GM20431 (cell line): Measurements from ENCODE around the gene PLEKHH2.
"Not testable (repeated sequence)": the region's sequence is repeated elsewhere in the genome, so short reads cannot be mapped to it uniquely, and the experiment has no call there.

Experiments used
- in situ Hi-C: fragments of 300-500 bp; cut with MseI, MboI; formaldehyde crosslinking; loops from one replicate; pipeline ENCODE4 v1.15.0; 2020; ENCODE audit warnings: low sequenced_read_pairs; ENCODE audit not compliant: unreplicated experiment

PLEKHH2 gene

DNA sequence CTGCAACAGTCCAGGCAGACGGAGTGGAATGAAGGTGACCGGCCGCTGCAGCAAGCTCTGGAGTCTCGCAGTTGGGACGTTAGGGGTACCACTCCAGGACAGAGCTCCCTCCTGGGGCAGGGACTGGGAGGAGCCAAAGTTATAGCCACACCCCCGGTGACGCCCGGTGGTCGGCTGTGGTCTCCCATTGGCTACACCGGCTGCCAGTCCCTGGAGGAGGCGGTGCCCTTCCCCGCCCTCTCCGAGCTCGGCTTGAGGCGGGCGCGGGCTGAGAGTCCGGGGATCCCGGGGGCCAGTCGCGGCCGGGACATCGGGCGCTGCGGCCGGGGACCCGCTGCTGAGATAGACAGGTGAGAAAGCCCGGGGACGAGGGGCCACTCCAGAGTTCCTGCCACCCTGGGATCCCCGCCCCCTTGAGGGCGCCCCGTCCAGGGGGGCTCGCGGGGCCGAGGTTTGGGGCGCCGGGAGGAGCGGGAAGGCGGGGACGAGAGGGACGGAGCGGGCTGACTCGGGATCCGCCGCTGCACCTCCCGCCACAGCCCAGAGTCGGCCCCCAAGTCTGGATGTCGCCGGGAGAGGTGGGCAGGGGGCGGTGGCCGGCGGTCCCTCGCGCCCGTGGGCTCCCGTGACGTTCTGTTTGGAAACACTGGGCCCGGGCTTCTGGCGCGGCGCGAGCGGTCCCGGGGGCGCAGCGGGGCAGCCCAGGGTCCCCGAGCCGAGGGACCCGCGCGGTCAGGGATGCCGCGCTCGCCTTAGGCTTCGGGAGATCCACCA is at the start of gene PLEKHH2:
Gene PLEKHH2 (plus strand): TSS at position 231 of the 774 bp plus-strand sequence. CDS start 7,414 bp downstream, outside the sequence.
- in situ Hi-C loops, result no loop called here

DNA sequence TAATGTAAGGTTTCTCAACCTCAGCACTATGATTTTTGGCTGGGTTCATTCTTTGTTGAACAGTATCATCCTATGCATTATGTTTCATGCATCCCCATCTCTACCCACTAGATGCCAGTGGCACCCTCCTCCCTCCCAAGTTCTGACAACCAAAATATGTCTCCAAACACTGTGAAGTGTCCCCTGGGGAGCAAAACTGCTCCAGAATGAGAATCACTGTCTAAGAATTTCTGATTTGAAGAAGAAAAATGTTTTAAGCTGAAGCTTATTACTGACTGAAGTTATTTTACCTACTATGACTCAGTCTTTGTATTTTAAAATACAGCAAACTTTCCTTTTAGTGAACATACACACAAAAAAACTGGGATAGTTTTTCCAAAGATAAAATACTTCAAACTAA is 44.6 kb upstream of the PLEKHH2 start:
- in situ Hi-C loops, result no loop called here

DNA sequence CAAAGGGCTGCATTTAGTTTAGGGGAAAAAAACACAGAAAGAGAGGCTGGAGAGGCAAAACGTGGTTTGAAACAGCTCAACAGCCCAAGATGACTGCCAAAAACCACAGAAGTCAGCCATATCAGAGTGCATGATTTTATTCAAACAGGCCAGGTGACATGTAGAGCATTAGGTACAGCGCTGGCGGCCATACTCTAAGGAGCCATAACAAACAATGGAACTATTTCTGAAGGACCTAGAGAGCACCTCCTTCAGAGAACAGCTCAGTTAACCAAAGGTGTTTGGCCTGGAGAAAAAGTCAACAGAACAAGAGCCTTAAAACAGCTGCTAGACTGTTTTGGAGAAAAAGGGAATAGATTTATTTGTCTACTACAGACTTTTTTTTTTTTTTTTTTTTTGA is 43.8 kb upstream of the PLEKHH2 start:
- in situ Hi-C loops, result no loop called here

DNA sequence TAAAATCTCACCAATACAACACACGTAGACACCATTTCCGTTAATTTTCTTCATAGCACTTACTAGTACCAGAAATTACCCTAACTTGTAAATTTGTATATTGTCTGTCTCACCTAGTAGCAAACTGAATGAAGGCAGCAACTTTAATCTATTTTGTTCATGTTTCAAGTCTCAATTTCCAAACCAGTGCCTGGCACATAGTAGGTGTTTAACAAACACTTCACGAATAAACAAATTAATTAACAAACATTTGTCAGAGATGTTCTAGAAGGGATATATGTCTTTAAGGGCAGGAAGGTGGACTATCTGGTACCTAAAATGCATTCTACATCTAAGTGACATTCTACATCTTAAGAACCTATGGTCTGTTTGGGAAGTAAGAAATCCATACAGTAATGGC is 42.2 kb upstream of the PLEKHH2 start:
- in situ Hi-C loops, result no loop called here

DNA sequence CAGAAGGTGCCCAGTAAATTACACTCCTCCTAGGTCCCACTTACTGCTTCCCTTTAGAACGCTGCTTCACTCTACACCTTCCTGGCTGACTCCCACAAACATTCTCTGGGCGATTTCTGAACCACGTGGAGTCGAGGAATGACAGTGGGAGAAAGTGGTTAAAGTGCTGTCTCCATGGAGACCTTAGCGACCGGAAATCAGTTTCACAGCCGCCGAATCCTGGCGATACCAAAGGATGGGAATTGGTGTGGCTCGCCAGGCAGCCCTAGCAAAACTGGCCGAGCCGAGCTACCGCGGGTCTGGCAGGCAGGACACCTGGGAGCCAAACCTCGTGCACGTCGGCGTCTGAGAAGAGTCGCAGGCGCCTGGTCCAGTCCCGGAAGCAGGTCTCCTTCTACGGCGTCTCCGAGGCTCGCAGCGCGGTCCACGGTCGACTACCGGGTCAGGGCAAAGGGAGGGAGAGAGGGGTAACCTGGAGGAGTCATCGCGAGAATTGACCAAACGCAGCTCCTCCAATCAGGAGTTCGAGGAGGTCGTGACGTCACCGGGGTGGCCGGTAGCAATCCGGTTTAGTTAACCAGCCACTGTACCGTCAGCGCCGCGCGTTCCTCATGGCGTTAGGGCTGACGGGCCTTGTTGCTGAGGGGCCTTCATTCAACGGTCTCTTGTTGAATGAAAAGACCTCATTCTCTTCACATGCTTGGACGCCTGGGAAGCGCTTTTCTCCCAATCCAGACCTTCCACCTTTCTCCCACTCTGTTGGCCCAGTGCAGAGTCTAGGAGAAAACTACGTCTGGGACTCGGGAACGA is 41.3 kb upstream of the PLEKHH2 start, which contains the start of gene THADA:
Gene THADA (minus strand): TSS at position 436 of the 810 bp plus-strand sequence. CDS start 3,646 bp downstream, outside the sequence.
- in situ Hi-C loops, result no loop called here

DNA sequence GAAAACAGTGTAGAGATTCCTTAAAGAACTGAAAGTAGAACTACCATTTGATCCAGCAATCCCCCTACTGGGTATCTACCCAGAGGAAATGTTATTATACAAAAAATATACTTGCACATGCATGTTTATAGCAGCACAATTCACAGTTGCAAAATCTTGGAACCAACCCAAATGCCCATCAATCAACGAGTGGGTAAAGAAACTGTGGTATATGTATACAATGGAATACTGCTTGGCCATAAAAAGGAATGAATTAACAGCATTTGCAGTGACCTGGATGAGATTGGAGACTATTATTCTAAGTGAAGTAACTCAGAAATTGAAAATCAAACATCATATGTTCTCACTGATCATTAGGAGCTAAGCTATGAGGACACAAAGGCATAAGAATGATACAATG is 36.5 kb upstream of the PLEKHH2 start:
- in situ Hi-C loops, result not testable (repeated sequence)

DNA sequence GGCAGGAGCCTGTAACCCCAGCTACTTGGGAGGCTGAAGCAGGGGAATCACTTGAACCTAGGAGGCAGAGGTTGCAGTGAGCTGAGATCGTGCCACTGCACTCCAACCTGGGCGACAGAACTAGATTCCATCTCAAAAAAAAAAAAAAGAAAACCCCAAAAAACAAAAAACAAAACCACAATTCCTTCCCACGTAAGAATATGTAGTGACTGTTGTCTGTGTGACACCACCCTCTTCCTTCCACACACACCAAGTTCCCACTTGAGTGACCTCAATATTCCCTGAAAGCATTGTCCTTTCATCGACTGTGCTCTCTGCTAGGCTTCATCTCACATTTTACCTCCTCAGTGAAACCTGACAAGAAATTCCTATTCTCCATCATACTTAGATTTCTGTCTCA is 32.4 kb upstream of the PLEKHH2 start:
- in situ Hi-C loops, result no loop called here

DNA sequence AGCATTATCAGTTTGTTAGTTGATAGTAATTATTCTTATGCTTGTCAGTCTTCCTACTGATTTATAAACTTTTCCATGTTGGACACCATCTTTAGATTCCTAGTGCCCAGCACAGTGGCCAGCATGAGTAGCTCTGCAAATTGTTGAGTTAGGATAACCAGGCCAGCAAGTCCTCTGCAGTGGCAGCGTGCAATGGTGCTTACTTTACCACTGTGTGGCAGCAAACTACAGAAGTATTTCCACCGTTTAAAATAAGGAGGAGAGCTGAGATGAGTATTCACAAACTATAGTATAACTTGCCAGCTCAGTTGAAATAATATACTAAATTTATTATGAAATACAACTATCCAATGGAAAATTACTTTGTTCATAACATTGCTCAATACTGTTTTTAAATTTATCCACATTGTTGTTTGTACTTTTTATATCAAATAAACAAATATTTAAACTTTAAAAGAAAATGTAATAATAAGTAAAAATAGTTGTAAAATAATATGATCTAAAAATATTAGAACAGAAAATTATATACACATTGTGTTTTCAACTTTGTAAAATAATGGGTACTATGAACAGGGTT is 31.9 kb upstream of the PLEKHH2 start:
- in situ Hi-C loops, result no loop called here

DNA sequence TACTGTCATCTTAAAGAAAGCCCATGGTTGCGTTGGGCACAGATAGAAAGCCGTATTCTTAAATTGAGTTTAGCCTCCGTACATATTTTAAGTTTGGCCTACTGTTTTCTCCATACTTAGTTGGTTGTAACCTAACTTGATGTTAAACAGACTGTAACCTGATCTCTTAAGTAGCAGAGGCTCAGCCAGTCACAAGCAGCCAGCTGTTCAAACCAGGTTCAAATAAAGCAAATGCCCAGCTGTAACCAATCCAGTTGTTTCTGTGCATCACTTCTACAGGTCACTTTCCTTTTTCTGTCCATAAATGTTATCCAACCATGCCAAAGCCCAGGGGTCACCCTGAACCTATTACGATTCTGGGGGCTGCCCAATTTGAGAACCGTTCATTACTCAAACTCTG is 31.2 kb upstream of the PLEKHH2 start:
- in situ Hi-C loops, result no loop called here

DNA sequence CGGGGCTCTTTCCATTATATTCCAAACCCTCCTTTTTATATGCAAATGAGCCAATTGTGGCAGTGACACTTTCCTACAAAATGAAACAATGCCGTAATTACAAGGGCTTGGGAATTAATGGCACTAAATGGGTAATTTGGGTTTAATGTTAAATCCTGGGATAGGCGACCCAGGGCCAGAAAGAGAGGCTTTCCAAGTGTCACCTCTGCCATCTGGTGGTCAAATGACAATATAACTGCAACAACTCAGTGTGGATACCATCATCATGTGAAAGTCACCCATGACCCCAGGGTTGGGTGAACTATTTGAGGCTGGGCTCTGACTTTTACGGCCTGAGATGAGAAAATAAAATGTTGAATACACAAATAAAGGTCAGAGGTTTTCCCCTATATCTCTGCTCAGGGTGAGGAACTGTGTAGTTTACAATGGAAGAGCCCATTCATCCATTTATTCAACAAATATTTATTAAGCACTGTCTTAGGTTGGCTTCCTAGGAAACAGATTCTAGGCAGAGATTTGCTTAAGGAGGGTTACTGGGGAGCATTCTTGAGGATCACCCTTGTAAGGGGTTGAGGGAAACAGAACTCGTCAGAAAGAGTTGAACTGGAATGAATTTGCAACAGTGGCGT is 27.7 kb upstream of the PLEKHH2 start:
- in situ Hi-C loops, result no loop called here

DNA sequence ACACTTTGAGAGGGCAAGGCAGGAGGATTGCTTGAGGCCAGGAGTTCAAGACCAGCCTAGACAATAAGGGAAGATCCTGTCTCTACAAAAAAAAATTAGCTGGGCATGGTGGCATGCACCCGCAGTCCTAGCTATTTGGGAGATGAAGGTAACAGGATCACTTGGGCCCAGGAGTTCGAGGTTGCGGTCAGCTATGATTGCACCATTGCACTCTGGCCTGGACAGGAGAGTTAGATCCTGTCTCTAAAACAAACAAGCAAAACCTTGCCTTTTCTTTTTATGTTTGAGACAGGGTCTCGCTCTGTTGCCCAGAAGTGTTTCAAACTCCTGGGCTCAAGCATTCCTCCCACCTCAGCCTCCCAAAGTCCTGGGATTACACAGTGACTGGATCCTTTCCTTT is 26.7 kb upstream of the PLEKHH2 start:
- in situ Hi-C loops, result no loop called here

DNA sequence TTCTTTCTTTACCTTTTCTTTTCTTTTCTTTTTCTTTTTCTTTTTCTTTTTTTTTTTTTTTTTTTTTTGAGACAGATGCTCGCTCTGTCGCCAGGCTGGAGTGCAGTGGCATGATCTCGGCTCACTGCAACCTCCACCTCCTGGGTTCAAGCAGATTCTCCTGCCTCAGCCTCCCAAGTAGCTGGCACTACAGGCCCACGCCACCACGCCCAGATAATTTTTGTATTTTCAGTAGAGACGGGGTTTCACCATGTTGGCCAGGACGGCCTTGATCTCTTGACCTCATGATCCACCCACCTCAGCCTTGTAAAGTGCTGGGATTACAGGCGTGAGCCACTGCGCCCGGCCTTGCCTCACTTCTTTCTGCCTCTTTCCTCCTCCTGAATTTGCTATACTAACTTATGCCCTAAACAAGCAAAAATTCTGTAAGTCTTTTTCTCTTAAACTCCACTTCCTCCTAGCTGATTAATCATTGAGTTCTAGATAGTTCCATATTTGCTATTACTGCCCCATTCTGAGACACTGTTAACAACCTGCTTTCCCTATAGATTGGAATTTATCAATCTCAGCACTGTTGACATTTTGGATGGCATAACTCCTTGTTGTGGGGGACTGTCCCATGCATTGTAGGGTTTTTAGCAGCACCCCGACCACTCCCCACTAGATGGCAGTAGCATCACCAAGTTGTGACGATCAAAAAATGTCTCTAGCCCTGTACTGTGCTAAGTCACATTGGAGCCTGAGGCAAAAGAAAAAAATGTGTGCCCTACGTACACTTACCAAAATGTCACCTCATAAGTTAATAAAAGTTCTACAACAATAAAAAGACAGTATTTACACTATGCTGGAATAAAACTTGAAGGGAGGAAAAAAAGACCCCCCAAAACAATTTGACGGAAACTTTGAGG is 24.8 kb upstream of the PLEKHH2 start:
- in situ Hi-C loops, result no loop called here

DNA sequence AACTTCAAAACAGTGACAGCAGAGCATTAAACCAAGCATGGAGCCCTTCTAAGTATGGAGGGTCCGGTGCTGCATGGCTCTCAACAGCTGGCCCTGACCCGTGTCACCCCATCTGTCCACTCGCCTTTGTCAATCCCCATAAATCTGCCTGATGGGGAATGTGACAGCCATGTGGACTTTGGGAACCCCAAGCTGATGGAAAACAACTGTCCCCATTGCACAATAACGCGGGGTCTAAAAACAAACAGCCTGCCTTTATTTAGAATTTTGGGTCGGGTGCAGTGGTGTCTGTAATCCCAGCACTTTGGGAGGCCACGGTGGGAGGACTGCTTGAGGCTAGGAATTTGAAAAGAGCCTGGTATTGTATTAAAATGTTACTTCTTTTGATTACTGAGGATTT is 24.1 kb upstream of the PLEKHH2 start:
- in situ Hi-C loops, result no loop called here

DNA sequence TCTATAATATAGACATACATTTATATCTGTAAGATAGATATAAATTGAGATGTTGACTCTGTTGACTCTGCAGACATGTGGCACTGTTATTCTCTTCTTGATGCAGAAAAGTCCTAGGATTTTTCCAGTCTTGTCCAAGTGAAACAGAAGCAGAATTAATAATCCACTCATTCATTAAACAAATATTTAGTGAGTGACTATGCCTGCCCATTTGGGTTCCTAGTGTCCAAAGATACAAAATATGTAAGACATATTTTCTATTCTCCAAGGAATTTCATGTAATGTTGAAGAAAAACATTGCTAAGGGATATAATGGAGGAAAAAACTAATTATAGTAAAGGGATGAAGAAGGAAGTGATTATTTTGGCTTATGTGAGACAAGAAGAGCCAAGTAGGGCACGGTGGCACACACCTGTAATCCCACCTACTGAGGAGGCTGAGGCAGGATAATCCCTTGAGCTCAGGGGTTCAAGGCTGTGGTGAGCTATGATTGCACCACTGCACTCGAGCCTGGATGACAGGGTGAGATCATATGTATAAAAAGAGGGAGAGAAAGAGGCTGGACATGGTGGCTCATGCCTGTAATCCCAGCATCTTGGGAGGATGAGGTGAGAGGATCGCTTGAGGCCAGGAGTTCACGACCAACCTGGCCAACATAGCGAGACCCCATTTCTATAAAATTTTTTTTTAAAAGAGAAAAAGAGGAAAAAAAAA is 19.9 kb upstream of the PLEKHH2 start:
- in situ Hi-C loops, result no loop called here

DNA sequence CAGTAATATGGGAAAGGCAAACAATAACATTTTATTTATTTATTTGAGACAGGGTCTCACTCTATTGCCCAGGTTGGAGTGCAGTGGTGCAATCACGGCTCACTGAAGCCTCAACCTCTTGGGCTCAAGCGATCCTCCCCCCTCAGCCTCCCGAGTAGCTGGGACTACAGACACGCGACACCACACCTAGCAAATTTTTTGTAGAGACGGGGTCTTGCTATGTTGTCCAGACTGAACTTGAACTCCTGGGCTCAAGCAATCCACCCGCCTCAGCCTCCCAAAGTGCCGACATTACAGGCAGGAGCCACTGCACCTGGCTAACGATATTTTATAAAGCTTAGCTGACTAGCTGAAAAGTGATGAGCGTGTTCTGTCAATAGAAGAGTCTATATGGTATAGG is 17.5 kb upstream of the PLEKHH2 start:
- in situ Hi-C loops, result no loop called here

DNA sequence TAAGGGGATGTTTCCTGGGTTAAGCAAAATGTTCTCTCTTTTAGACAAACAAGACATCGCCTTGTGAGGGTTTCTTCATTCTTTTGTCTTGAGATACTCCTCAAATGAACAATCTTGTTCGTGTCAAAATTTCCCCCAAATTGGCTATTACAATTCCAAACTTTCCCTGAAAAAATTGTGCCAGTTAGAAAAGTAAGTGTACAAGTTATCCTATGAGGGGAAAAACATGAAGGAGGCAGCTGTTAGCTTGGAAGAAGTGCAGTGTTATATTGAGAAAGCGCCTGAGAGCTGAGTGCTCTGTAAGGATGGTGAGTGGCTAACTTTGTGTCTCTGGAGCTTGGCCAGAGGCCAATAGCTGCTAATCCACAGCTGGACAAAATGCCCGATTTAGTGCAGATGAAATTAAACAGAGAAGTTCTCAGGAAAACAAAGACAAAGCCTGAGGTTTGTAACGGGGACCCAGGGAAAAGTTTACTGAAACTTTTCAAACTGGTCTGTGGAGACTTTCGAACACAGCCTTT is 14.1 kb upstream of the PLEKHH2 start:
- in situ Hi-C loops, result no loop called here

DNA sequence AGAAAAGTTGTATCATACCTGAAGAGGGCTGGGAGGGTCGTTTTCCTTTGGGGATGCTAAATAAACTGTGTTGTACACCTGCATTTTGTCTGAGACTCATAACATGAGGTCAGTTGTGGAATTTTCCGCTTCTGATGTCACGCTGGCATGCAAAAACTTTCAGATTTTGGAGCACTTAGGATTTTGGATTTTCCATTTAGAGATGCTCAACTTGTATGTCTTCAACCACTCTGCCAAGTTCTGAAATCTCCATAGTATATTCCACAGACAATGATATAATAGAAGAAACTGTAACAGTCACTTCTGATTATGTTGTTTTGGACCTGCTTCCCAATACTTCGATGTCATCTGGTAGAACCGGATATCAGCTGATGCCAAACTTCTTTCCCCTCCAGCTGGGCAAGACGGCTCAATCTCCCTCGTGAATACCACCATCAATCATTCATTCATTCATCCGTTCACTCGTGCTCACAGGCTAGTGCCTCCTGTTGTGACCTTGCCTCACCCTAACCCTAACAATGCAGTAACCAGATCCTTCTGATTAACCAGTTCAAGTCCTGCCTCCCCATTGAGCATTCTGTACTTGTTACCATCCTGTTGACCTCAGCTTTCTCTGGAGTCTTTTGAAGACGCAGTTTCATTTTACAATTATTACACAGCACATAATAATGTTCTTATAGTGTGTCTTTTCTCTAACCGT is 5.3 kb upstream of the PLEKHH2 start:
- in situ Hi-C loops, result no loop called here
